Smooth muscle cell (in vitro differentiated cells): ENCODE results near the gene KCNK17. TPM values are rescaled to one million over a fixed set of nuclear protein-coding genes. Genes with fewer than 3 reads are reported as not detected.

ENCODE experiments used
- DNase-seq: peaks from one replicate; lab custom pipeline; 2025; ENCODE audit not compliant: unreplicated experiment; lab: John Stamatoyannopoulos, UW
- H2AFZ ChIP-seq: fragments of 200-600 bp; sonication (generic); 2 replicates; pipeline ENCODE4 v1.6.0; 2016; ENCODE audit warnings: antibody characterized with exemption, low read depth, mild to moderate bottlenecking
- H3F3A ChIP-seq: fragments of 200-600 bp; sonication (generic); 2 replicates; pipeline ENCODE4 v1.6.0; 2017; ENCODE audit warnings: antibody characterized with exemption, low read depth
- H3K27ac ChIP-seq: fragments of 200-600 bp; sonication (generic); 2 replicates; pipeline ENCODE4 v1.5.1; 2016; ENCODE audit warnings: low read depth, mild to moderate bottlenecking
- H3K27me3 ChIP-seq: fragments of 200-600 bp; sonication (generic); 2 replicates; pipeline ENCODE4 v1.6.1; 2016; ENCODE audit warnings: low read depth, mild to moderate bottlenecking
- H3K36me3 ChIP-seq: fragments of 200-600 bp; sonication (generic); 2 replicates; pipeline ENCODE4 v1.5.1; 2016; ENCODE audit warnings: low read depth
- H3K4me1 ChIP-seq: fragments of 200-600 bp; sonication (generic); 2 replicates; pipeline ENCODE4 v1.5.1; 2016; ENCODE audit warnings: low read depth
- H3K4me2 ChIP-seq: fragments of 200-600 bp; sonication (generic); 2 replicates; pipeline ENCODE4 v1.6.0; 2016; ENCODE audit warnings: mild to moderate bottlenecking
- H3K4me3 ChIP-seq: fragments of 200-600 bp; sonication (generic); 2 replicates; pipeline ENCODE4 v1.5.1; 2016; ENCODE audit warnings: mild to moderate bottlenecking
- H3K79me2 ChIP-seq: fragments of 200-600 bp; sonication (generic); 2 replicates; pipeline ENCODE4 v1.6.0; 2016; ENCODE audit warnings: low read depth, mild to moderate bottlenecking
- H3K9ac ChIP-seq: fragments of 200-600 bp; sonication (generic); 2 replicates; pipeline ENCODE4 v1.6.0; 2016; ENCODE audit warnings: low read depth
- H3K9me3 ChIP-seq: fragments of 200-600 bp; sonication (generic); replicated peaks from 2 replicates; pipeline ENCODE4 v1.5.1; 2016; ENCODE audit warnings: low read depth
- H4K20me1 ChIP-seq: fragments of 200-600 bp; sonication (generic); 2 replicates; pipeline ENCODE4 v1.6.0; 2016; ENCODE audit warnings: low read depth
- WGBS: methylation state at CpG from one replicate; pipeline ENCODE4 v1.1.7; 2016; ENCODE audit warnings: low lambda C conversion rate; 5-methylcytosine and 5-hydroxymethylcytosine counted together
- polyA plus RNA-seq: library from polyadenylated mRNA; unstranded; fragments of >200 nt; fragmentation: Nextera tagmentation; extraction: Ambion mirVana; gene quantifications from 2 replicates; pipeline ENCODE4 v1.2.1, GENCODE V29; 2016
- total RNA-seq: library from RNA; depleted of rRNA; stranded (reverse); fragments of >200 nt; gene quantifications from 2 replicates; pipeline ENCODE4 v1.2.3, GENCODE V29; 2014
- TF ChIP-seq, protein P1 (sequence below): fragments of 200-600 bp; sonication (generic); IDR thresholded peaks from 2 replicates; pipeline ENCODE4 v1.5.1; 2017; ENCODE audit warnings: borderline replicate concordance, mild to moderate bottlenecking, antibody characterized with exemption; ENCODE audit not compliant: insufficient read depth, poor library complexity, severe bottlenecking

KCNK17 gene
- total and polyA plus RNA-seq, 2 experiments from 2014 or later: not detected

DNA sequence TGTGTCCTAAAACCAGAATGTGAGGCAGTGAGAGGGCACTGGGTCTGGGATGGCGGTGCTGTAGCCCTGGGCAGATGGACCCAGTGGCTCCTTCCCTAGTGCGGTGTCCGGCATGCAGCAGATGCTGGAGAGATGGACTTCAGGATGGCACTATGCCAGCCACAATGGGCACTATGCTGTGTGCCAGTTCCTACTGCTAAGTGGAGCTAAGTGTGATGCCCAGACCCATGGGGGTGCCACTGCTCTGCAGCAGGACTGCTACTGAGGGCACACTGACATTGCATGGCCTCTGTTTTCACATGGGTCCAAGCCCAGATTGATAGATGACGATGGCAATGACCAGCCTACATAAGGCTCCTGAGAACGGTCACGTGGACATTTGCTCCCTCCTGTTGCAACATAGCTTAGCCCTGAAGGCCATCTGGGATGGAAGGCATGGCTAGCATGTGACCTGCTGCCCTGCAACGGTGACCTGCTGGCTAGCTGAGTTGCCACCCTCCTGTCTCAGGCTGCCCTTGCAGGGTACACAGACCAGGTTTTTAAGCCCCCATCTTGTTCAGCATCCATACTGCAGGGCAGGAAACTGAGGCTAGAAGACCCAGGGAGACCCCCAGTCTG, 39.6 kb upstream of the KCNK17 start:
- Histone ChIP-seq H3K9me3 (no peaks in the 10 kb centered on the region), H3K4me1 (no peaks in the 10 kb centered on the region), H3F3A (no peaks in the 10 kb centered on the region), H3K27me3 (peaks cover 8% of the 10 kb centered on the region), H4K20me1 (no peaks in the 10 kb centered on the region), H3K36me3 (no peaks in the 10 kb centered on the region), H3K9ac (no peak overlapping the region), H3K79me2 (no peaks in the 10 kb centered on the region), H2AFZ (no peak overlapping the region), H3K4me3 (no peak overlapping the region), H3K27ac (no peak overlapping the region), H3K4me2 (no peak overlapping the region)
- TF ChIP-seq, protein P1, sequence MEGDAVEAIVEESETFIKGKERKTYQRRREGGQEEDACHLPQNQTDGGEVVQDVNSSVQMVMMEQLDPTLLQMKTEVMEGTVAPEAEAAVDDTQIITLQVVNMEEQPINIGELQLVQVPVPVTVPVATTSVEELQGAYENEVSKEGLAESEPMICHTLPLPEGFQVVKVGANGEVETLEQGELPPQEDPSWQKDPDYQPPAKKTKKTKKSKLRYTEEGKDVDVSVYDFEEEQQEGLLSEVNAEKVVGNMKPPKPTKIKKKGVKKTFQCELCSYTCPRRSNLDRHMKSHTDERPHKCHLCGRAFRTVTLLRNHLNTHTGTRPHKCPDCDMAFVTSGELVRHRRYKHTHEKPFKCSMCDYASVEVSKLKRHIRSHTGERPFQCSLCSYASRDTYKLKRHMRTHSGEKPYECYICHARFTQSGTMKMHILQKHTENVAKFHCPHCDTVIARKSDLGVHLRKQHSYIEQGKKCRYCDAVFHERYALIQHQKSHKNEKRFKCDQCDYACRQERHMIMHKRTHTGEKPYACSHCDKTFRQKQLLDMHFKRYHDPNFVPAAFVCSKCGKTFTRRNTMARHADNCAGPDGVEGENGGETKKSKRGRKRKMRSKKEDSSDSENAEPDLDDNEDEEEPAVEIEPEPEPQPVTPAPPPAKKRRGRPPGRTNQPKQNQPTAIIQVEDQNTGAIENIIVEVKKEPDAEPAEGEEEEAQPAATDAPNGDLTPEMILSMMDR: no peak
- 95% methylated on average over 7 of the region's 7 CpGs for WGBS
- no peak for DNase-seq

DNA sequence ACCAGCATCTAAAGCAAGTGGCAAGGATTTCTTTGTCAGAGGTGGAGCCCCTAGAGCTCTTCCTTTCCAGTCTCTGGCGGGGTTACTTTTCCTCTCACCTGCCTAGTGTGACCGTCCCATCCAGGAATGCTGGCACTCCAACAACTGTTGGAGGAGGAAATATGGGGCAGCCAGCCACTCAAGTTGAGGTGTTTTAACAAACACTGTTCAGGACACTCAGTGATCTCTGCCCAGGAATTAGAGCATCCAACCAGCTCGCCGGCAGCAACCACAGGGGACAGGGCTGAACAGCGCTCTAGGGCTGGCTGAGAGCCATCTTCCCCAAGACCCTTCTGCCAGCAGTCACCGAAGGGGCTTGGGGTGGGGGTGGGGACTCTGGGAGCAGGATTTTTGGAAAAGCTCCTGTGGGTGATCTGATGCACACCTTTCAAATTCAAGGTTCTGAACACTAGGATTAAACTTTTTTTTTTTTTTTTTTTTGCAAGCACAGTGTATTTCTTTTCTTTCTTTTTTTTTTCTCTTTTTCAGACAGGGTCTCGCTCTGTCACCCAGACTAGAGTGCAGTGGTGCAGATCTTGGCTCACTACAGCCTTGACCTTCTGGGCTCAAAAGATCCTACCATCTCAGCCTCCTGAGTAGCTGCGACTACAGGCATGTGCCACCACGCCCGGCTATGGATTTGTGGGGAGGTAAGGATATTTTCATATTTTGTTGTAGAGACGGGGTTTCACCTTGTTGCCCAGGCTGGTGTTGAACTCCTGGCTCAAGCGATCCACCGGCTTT, 36.7 kb upstream of the KCNK17 start:
- H3K27ac ChIP-seq: no peak overlapping the region
- H3F3A ChIP-seq: no peaks in the 10 kb centered on the region
- peaks cover 9% of the 10 kb centered on the region for H3K27me3 ChIP-seq
- H3K36me3 ChIP-seq: no peaks in the 10 kb centered on the region
- DNase-seq: no peak
- H3K4me3 ChIP-seq: no peak overlapping the region
- no peaks in the 10 kb centered on the region for H3K79me2 ChIP-seq
- 95% methylated on average over 13 of the region's 13 CpGs for WGBS
- H3K4me1 ChIP-seq: no peaks in the 10 kb centered on the region
- no peak overlapping the region for H3K9ac ChIP-seq
- no peak overlapping the region for H2AFZ ChIP-seq
- TF ChIP-seq, protein P1: no peak
- no peaks in the 10 kb centered on the region for H4K20me1 ChIP-seq
- no peak overlapping the region for H3K4me2 ChIP-seq
- H3K9me3 ChIP-seq: no peaks in the 10 kb centered on the region

DNA sequence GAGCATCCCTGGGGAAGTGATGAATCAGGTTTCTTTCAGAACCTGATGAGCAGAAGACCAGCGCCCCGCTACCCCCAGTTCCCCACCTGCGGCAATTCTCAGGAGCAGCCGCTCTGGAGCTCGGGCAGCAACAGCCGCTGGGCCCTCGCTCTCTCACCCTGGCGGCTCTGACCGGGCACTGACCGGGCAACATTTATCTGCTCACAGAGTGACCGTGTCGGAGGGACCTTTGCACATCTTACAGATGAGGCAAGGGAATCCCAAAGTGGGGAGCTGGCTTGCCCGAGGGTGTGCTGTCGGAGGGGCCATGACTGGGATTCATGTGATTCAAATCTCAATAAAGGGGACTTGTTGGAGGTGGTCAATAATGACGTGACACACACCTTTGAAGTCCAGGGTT, 34.5 kb upstream of the KCNK17 start:
- peaks cover 9% of the 10 kb centered on the region for H3K27me3 ChIP-seq
- H3K36me3 ChIP-seq: no peaks in the 10 kb centered on the region
- DNase-seq: no peak
- H3K9ac ChIP-seq: no peak overlapping the region
- peaks cover under 1% of the 10 kb centered on the region for H3K4me1 ChIP-seq
- WGBS: 93% methylated on average over 15 of the region's 15 CpGs
- TF ChIP-seq, protein P1: no peak
- H3F3A ChIP-seq: no peaks in the 10 kb centered on the region
- no peaks in the 10 kb centered on the region for H4K20me1 ChIP-seq
- no peaks in the 10 kb centered on the region for H3K79me2 ChIP-seq
- no peak overlapping the region for H2AFZ ChIP-seq
- H3K9me3 ChIP-seq: no peaks in the 10 kb centered on the region
- H3K4me2 ChIP-seq: no peak overlapping the region
- H3K27ac ChIP-seq: no peak overlapping the region
- no peak overlapping the region for H3K4me3 ChIP-seq
